ENCODE data around the gene MOCOS.

MOCOS gene

DNA sequence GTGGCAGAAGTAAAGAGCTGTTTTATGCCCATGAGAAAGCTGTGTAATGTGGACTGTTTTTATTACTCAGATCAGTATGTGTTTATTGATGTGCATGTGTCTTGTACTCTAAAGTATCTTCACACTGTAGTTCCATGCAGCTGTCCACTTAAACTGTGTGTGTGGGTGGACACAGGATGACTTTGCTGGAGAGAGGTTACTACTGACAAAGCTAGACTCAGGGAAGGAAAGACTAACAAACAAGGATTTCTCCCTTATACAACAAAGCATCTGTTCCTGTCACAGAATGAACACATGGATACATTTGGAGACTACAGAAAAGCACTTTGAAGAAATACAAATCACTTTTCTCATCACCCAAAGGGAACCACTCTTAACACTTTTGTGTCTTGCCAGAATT, 120.2 kb downstream of the MOCOS start:
- no peak for DNase-seq

DNA sequence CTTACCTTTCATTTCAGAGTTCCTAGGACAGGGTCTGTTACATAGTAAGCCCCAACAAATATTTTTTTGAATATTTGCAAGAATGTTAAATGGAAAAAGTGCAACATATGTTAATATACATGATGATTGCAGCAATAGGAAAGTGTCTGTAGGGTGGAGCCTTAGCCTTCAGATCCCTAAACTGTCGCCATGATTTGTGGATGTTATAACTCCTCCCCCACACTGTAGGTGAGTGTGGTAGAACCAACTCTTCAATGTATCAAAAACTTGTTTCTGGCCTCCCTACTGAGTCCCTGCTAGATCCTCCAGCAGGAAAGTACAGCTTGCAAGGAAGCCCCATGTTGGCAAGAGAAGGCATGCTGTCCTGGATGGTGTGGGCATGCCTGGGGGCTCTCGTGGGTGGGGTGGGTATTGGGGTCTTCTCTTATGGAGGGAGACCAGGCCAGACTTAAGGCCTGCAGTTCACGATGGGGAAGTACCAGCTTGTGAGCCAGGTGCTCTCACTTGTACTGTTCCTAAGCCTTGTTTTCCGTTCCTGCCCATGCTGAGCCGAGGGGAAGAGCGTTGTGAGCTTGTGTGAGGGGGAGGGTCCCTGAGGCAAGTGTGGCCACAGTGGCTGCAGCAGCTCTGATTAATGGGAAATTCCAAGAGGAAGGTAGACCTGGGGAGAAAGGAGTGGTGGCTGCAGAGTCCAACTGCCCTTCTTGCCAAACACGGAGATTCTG, 121.6 kb downstream of the MOCOS start:
- no peak for DNase-seq

- no peak for DNase-seq
Observed at GRCh38 chr18:36309436-36310391, 122.4 kb downstream of the MOCOS start.

DNA sequence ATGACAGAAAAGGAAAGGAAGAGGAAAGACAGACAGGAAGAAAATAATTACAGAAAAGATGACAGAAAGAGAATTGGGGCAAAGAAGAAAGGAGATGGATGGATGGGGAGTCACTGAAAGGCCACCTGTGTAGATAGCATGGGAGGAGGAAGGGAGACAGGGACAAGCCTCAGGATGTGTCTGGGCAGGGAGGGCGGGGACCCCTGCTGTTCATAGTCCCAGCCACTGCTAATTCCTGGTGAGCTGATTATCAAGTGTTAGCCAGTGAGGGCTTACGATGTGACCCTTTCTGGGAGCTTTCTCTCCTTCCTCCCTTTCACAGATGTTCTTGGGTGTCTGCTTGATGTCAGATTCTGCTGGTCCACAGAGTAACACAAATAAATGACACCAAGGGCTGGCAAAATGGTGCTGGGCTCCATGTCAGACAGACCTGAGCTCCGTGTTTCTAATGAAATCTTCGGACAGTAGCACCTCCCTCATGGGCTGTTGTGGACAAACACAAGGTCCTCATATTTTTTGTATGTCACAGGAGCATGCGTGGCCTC, 123.8 kb downstream of the MOCOS start:
- DNase-seq = no peak

DNA sequence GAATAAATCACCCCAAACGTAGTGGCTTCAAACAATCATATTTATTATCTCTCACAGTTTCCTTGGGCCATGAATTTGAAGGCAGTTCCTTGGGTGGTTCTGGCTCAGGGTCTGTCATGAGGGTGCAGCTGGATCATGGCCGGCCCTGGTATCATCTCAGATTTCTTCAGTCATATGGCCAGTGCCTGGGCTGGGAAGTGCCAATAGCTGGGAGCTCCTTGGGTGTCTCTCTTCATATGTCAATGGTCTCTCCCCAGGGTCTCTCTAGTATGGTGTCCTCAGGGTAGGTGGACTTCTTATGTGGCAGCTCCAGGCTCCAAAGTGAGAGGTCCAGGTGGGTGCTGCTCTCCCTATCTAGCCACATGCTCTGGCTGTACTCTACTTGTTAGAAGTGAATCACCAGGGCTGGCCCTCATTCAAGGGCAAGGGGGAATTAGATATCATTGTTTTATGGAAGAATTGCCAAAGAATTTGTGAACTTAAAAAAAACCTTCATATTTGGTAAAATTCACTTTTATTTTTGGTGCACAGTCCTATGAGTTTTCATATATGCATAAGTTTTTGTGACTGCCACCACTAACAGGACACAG, 125.6 kb downstream of the MOCOS start:
- no peak for DNase-seq

GRCh38 chr18:36314098-36314497, 126.8 kb downstream of the MOCOS start:
- DNase-seq = no peak

GRCh38 chr18:36314754-36315153, 127.5 kb downstream of the MOCOS start:
- no peak for DNase-seq

DNA sequence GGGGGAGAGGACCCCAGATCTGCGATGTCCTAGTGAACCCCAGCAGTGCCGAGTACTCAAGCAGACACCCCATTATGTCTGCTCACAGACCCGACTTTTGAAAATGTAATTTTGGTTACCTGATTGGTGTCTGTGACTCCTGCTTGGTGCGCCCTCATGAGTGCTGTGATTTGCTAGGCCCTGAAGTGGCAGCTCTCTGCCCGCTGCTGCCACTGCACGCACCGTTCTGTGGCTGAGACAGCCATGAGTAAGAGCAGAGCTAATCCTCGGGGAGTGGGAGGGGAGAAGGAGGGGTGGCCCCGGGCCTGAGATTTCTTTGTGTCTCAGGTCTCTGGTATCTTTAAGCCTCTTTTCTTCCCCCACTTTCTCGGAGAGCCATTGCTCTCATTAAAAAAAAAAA, 128.4 kb downstream of the MOCOS start:
- no peak for DNase-seq

- DNase-seq = no peak
Observed at GRCh38 chr18:36316246-36316645, 128.9 kb downstream of the MOCOS start.
